Measurements from ENCODE around the gene TECR.
A peak's percentile ranks its signal among the peaks of the same experiment; 100 is the strongest.

TECR gene

DNA sequence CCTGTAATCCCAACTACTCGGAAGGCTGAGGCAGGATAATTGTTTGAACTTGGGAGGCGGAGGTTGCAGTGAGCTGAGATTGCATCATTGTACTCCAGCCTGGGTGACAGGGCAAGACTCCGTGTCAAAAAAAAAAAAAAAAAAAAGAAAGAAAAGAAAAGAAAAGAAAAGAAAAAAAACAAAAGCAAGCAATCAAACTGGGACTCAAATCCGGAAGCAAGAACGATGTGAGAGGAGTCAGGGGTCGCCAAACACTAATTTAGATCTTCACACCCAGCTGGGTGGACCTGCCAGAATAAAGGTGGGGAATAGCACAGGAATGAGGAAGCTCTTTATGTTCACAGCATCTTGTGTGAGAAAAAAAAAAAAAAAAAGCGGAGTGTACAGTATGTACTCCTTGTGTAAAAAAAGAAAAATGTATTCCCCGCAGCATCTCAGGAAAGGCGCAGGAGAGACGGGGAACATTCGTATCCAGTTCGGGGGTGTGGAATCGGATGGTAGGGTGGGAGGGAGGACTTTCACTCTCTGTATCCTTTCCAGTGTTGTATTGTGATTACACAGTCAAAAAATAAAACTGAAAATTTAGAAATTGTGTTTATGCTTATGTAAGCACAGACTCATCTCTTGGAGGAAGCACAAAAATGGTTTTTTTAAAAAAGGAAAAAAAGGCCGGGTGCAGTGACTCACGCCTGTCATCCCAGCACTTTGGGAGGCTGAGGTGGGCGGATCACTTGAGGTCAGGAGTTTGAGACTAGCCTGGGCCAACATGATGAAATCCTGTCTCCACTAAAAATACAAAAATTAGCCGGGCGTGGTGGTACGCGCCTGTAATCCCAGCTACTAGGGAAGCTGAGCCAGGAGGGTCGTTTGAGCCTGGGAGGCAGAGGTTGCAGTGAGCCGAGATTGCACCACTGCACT, 18.8 kb upstream of the TECR start:
- peak; percentile 35 for DNase-seq

DNA sequence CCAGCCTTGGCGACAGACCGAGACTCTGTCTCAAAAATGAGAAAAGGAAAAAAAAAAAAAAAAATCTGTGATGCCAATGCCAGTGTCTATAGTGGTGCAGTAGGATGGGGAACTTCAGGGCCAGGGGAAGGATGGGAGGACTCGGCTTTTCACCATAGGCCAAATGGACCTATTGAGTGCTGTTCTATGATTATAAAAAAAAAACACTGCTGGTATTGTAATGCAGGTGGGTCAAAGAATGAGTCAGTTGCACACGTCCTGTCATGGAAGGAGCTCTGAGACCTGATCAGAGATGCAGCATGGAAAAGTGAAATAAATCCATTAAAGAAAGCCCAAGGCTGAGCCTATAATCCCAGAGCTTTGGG, 18.2 kb upstream of the TECR start:
- DNase-seq: peak; percentile 27

DNA sequence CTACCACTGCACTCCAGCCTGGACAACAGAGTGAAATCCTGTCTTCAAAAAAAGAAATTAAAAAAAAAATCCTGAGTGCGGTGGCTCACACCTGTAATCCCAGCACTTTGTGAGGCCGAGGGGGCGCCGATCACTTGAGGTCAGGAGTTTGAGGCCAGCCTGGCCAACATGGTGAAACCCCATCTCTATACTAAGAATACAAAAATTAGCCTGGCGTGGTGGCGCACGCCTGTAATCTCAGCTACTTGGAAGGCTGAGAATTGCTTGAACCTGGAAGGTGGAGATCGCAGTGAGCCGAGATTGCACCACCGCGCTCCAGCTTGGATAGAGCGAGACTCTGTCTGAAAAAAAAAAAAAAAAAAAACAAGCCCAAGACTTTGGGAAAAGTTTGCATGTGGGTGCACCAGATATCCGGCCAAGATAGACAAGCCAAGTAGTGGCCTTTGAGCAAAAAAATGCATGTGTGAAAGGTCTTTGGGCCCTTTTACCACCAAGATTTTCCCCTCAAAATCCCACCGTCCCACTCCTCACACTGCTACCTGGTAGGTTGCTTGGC, 16.9 kb upstream of the TECR start:
- DNase-seq: no peak

DNA sequence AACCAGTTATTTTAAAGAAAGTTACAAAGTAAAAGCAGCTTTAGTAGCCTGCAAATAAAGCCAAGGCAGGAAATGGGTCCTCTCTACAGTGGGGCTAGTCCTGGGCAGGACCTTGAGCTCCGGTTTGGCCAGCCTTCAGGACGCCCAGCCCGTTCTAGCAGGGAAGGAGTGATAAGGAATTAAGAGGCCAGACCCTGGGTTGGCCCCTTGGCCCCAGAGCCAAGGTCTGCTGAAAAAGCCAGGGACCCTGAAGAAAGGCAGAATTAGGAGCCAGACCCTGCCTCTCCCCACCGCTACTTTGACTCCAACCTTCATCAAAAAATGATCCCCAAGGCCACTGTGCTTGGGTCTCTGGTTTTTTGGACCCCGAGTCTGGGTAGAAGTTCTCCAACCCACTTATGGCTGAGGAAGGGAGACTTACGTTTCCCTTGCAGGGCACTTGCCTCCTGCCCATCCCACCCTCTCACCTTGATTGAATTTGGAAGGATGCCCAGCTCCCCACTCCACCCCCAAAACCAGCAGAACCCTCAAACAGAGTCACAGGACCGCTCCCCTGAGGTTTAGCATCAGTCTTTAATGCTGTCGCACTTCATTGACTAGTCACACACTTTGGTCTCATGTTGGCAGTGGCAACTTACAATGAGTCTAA, 15.1 kb upstream of the TECR start:
- peak; percentile 51 for DNase-seq

DNA sequence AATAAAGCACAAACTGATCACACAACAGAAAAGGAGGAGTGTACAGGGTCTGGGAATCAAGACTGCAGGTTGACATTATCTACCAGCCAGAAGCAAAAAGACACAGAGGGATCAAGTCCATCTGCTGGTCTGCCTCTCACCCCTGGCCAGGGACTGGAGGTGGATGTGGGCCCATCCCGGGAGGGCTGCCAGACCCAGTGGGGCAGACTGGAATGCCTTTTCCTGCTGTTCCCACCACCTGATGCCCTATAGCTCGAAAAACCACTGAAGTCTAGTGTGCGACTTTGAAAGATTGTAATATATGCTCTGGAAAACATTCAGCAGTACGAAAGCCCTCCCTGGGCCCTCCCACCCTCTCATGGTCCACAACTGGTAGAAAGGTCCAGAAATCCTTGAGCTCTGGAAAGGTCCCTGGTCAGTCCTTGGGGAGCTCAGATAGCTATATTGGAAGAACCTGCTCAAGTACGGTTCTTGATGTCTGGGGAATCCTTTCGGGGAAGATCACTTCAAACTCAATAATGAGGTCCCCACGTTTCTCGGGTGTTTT, 13.8 kb upstream of the TECR start:
- DNase-seq: peak; percentile 31

DNA sequence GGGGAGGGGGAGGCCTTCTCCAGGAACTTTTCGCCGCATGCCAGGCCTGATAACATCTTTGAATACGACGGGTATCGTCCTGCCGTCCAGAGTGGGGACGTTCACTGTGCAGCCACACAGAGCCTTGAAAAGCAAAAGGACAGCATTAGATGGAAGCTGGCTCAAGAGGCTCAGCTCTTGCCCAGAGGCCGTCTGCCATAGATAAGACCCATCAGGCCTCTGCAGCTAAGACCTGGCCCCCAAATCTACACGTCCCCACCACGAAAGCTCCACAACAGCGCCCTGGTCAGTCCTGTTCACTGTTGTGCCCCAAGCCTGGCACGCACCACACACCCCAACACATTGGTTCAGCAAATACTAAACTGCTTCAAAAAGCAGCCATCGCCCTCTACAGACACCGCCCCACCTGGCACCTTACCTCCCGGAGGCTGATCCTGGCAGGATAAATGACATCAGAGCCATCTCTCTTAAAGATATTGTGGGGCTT, 13.3 kb upstream of the TECR start:
- DNase-seq: peak; percentile 35

DNA sequence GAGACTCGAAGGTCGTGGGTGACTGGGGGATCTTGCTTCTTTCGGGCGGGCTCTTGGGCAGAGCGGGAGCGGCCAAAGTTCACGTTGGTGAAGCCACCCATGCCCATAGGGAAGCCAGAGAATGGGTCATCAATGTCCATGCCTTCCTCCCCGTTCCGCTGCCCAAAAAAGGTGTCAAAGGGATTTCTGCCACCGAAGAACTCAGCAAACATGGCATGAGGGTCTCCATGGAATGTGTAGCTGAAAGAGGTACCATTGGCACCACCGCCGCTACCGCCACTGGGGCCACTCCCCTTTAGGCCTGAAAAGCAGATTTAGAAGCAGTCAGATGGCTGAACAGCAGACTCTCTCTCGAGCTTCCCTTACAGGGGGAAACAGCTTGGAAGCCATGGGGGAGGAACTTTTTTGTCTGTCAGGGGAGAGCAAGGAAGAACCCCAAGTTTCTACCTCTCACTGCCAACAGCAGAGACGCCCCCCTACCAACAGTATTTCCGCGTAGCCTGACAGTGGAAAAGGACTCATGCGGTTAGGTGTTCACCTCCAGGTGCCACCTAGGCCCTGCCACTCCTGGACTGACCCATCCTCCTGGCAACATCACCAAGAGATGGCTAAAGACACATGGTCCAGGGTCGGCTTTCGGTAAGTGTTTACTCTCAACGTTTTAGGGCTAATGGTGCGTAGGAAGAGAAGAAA, 12.5 kb upstream of the TECR start:
- peak; percentile 56 for DNase-seq

DNA sequence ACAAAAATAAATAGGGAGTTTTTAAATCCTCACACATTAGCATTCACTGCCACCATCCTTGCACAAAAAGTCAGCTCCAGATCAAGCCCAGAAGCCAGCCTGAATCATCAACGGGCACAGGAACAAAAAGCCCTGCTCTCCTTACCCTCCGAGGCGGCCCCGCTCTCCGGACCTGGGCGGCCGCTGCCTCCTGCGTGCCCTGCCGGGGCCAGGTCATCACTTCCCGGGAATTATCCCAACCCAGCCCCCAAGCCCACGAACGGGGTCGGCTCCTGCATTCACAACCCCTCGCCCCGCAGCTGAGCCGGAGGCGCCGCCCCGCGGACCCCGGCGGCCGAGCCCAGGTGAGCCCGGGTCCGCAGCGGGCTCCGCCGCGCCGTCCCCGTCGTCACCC, 12.0 kb upstream of the TECR start:
- DNase-seq: no peak

DNA sequence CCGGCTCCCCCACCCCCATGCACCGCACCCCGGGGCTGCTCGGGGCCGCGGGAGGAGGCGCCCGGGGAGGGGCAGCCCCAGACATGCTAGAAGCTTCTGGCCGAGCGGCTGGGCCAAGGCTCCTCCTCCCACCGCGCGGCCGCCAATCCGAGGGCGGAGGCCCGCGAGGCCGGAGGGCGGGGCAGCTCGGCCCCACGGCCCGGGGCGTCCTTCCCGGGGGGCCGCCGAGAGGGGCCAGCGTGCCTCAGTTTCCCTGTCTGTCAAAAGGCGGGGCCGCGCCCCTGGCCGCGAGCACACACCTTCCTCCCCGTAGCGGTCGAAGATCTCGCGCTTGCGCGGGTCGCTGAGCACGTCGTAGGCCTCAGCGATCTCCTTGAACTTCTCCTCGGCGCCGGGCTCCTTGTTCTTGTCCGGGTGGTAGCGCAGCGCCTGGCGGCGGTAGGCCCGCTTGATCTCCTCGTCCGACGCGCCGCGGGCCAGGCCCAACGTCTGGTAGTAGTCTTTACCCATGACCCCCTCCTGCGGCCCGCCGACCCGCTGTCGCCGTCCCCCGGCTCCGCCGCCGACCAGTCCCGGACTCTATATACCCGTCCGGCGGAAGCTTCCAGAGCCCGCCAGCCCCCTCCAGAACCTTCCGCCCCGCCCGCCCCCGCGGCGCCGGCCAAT, 11.4 kb upstream of the TECR start, which contains the start of gene DNAJB1:
Gene DNAJB1 (minus strand): TSS at position 558 of the 666 bp plus-strand sequence. CDS start 48 bp downstream, at position 510.
- peak; percentile 79 for DNase-seq

DNA sequence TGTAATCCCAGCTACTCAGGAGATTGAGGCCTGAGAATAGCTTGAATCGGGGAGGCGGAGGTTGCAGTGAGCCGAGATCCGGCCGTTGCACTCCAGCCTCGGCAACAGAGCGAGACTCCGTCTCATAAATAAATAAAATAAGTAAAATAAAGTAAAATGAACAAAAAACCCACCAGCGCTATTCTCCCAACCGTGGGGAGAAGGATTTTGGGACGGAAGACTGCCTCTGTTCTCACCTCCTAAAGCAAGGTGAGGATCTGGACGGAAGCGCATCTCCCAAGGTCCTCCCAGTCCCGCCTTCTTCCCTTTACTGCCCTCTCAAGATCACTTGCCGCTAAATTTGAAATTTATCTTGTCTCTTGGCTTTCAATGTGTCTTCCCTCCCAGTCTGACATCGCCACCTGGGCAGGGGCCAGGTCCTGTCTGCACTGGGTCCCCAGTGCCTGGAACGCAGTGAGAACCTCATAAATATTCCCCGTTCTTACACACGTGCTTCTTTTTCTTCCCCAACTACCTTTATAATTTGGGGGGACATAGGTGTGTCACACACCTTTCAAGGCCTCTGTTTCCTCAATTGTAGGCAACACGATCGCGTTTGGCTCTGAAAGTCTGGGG, 10.0 kb upstream of the TECR start:
- DNase-seq: no peak

DNA sequence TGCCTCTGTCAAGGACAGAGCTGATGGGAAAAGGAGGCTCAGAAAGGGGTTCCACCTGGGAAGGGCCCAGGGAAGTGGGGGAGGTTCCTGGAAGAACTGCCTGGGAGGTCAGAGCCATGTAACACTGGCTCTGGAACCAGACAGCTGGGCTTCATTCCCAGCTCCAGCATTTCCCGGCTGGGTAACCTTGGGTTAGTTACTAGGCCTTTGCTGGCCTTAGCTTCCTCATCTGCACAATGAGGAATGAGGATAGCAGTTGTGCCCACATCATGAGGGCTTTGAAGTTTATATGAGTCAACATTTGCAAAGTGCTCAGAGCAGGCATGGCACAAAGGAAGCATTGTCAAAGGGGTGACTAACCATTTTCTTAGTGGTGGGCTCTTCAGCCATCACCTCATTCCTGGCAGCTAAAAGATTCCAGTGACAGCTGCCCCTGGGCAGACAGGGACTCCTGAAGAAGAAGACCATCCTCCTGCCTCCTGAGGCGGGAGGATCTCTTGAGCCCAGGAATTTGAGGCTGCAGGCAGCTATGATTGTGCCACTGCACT, 9.5 kb upstream of the TECR start:
- peak; percentile 25 for DNase-seq

DNA sequence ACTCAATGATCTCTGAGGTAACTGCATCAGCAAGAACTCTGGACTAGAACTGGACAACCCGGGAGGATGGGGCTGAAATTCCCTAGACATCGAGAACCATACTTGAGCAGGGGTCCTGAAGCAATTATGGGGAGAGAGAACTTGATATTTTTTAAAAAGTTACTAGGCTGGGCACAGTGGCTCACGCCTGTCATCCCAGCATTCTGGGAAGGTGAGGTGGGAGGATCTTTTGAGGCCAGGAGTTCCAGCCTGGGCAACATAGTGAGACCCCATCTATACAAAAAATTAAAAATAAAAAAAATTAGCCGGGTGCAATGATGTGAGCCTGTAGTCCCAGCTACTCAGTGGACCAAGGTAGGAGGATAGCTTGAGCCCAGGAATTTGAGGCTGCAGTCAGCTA, 8.9 kb upstream of the TECR start:
- no peak for DNase-seq

DNA sequence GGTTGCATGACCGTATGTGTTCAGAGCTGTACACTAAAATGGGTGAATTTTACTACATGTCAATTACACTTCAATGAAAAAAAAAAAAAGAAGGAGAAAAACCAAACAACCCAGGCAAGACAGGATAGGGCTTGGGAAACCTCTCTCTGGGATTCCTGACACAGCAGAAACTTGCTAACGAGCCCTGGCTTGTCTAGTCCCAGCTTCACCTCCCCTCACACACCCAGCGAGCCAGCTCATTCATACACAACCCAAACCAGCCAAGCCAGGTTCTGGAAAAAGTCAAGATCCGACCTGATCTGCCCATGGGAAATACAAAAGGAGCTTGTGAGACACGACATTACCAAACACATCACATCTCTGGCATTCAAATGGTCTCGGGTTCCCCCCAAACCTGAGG, 3.7 kb upstream of the TECR start:
- no peak for DNase-seq

DNA sequence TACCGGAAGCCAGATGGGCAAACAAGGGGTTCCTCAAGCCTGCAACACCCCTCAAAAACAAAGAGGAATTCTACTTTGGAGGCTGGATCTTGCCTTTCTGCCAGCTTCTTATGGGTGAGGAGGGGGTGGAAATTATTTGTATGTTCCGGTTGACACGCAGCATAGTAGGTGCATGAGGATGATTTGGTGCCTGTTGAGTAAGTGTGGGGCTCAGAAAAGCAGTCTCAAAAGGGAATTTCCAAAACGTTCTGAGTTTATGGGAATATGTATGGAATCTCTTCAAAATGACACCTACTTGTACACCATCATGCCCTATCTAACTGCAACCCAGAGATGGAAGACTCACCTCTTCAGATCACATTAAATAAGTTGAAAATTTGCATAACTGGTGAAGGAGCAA, 3.0 kb upstream of the TECR start:
- DNase-seq: no peak

DNA sequence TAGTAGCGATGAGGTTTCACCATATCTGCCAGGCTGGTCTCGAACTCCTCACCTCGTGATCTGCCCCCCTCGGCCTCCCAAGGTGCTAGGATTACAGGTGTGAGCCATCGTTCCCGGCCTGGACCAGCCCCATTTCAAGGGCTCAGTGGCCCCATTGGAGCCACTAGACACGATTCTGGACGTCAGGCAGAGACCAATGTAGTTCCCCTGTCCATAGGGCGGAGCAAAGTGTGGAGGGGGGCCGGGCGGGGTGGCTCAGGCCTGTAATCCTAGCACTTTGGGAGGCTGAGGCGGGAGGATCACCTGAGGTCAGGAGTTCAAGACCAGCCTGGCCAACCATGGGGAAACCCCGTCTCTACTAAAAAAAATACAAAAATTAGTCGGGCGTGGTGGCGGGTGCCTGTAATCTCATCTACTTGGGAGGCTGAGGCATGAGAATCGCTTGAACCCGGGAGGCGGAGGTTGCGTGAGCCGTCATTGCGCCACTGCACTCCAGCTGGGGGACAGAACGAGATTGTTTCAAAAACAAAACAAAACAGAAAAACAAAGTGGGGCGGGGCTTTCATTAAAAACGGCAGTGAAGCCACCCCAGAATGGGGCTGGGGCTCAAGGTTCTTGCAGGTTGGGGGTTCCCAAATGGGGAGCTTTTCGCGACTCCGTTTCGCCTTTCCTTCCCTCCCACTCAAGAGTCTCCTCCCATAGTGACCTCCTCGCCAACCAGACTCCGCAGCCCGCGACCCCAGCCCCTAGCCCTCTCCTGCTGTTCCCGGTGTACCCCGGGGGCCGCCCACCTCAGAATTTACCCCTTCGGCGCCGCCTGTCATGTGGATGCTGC, 758 bp upstream of the TECR start:
- DNase-seq: no peak

DNA sequence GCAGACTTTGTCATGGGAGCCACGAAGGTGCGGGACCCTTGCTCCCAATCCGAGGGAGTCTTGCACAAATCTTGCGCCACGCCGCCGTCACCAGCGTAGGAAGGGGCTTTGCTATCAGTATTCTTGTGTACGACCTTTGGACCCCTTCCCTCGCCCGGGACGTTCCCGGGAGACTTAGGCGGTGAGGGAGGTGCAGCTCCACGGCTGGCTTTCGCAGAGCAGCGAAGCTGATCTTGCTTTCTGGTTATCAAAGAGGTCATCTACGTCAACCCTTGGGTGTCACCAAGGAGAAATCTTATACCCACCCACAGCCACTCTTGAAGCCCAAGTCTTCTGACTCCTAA, 583 bp downstream of the TECR start:
- peak; percentile 60 for DNase-seq

DNA sequence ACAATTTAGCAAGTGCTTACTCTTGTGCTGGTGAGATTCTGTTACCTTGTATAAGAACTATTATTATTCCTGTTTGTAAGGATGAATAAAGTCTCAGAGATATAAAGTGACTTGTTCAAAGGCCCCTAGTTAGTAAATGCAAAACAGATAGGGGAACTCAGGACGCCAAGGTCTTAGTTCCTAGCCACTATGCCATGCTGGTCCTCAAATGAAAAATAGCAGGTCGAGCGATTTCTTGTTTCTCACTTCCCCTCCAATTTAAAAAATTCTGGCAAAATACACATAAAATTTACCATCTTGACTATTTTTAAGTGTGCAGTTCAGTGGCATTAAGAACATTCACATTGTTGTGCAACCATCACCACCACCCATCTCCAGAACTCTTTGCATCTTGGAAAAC, 1.1 kb downstream of the TECR start:
- no peak for DNase-seq

DNA sequence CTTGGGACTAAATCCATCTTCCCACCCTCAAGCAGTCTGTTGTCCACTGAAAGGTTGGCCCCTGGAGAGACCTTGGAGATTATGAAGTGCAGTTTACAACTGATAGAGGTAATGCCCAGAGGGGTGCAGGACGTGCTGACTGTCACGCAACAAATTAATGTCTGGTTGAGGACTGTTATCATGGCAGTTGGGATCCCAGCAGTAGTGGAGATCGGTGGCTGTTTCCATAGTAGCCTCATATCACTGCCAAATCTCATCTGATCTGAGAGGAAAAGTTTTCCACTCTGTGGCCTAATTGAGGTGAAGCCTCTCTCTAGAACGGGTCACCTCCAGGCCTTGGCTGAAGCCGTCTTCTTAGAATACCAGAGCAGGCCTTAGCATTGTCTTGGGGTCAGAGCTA, 4.1 kb downstream of the TECR start:
- DNase-seq: no peak

DNA sequence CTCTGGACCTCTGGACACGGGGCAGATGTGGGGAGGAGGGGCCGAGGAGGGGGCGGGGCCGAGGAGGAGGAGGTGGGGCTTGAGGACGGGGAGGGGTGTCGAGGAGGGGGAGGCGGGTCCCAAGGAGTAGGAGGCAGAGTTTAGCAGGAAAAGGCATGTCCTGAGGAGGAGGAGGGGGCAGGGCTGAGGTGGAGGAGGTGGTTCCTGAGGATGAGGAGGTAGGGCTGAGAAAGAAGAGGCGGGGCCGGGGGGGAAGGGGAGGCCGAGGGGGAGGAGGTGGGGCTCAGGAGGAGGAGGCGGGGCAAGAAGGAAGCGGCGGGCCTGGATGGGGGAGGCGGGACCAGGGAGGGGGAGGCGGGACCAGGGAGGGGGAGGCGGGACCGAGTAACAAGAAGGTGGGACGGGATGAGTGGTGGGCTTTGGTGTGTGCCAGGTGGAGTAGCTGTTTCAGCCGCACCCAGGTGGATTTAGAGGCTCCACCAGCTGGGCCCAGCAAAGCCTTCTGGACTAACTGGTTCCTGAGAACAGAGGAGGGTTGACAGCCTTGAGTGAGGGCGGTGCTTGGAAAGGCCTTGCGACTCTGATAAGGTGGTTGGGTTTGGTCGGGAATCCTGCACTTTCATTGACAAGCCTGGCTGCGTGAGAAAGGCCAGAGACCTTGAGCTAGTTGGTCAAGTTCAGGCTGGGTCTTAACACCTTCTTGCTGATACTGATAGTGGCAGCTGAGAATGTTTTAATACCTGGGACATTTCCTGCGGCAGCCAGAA, 7.7 kb downstream of the TECR start:
- peak; percentile 66 for DNase-seq
